Stimulated activated CD8-positive, alpha-beta memory T cell treated with anti-CD3 and anti-CD28 coated beads, Interleukin-4, amount 100 ng/mL, for 48 hours (primary cell): ENCODE results near the gene CD27.
"Not testable (repeated sequence)": the region's sequence is repeated elsewhere in the genome, so short reads cannot be mapped to it uniquely, and the experiment has no call there.

ENCODE experiments used
- DNase-seq: peaks from one replicate; pipeline ENCODE4 v3.0.0-alpha.2; 2020

The CD27 gene

GRCh38 chr12:6489449-6489848, 44.7 kb downstream of the CD27 start:
- no peak for DNase-seq

GRCh38 chr12:6490673-6491072, 45.9 kb downstream of the CD27 start:
- DNase-seq, result not testable (repeated sequence)

- DNase-seq, result peak; percentile 99
These were observed 48.2 kb downstream of the CD27 start, which contains the start of gene MRPL51 for GRCh38 chr12:6492838-6493496. Gene MRPL51 (minus strand): TSS chr12:6493262. CDS start chr12:6493136, 126 bp downstream.

DNA sequence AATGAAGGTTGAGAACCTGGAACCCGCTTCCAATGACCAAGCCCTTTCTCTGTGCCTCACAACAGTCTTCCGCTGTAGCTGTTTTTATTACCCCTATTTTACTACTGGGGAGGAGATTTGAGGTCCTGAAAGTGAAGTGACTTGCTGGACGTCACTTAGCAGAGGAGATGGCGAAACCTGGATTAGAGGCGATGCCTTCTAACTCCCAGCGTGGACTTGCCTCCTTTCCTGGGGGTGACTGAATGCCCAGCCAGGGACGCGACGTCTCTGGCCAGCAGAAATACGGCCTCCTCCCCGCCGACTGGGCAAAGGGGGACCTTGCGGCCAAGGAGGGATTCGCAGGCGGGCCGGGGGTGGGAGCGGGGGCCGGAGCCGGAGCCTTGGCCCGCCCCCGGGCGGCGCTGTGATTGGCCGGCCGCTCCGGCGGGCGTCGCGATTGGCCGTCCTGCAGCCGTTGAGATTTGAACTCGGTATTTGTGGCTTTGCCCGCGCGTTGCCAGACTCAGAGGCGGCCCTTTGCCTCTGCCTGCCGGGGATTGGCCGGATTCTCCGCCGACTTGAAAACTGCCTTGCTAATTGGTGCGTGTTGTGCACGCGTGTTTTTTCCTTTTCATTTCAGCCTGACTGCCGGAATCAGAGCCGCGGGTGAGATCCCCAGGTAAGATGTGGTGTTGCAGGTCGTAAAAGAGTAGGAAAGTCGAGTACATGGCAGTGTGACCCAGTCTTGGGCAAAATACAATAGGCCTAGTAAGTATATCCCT, 48.9 kb downstream of the CD27 start, which contains the start of gene NCAPD2:
TSS of gene NCAPD2 (plus strand) at position 606 of the 761 bp plus-strand sequence. CDS start 997 bp downstream, outside the sequence.
- DNase-seq, result peak; percentile 95

DNA sequence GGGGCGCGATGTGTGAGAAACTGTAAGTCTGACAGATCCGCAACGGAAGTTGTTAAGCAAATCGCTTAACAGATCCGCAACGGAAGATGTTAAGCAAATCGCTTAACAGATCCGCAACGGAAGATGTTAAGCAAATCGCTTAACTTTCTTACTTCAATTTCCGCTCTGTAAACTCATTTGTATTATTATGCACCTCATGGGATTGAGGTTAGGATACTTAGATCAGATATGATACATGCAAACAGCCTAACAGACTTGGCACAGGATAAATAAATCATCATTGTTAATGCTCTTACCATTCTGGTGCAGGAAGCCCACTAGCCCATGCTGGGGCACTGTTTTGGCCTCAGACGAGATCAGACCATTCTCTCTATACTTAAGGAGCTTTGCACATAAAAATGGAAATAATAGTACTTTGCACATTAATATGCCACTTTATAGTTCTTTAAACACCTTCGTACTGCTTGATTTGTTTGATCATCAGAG, 49.5 kb downstream of the CD27 start:
- peak; percentile 35 for DNase-seq

DNA sequence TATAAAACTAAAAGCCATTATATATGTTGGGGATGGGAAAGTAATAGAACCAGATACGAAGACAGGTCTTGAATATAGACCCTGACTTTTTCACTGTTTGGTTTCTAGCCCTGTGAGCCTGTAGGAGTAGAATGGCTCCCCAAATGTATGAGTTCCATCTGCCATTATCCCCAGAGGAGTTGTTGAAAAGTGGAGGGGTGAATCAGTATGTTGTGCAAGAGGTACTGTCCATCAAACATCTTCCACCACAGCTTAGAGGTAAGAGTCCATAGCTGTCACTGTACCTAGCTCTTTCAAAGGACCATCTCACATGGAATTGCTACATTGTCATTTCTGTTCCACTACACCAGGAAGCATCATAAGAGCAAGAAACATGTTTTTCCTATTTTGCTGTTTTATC, 50.2 kb downstream of the CD27 start:
- DNase-seq, result no peak

DNA sequence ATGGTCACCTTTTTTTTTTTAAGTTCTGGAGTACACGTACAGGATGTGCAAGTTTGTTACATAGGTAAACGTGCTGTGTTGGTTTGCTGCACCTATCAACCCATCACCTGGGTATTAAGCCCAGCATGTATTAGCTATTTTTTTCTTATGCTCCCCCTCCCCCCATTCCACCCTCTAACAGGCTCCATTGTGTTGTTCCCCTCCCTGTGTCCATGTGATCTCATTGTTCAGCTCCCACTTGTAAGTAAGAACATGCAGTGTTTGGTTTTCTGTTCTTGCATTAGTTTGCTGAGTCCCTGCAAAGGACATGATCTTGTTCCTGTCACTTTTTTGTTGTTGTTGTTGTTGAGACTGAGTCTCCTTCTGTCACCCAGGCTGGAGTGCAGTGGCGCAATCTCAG, 52.5 kb downstream of the CD27 start:
- not testable (repeated sequence) for DNase-seq

DNA sequence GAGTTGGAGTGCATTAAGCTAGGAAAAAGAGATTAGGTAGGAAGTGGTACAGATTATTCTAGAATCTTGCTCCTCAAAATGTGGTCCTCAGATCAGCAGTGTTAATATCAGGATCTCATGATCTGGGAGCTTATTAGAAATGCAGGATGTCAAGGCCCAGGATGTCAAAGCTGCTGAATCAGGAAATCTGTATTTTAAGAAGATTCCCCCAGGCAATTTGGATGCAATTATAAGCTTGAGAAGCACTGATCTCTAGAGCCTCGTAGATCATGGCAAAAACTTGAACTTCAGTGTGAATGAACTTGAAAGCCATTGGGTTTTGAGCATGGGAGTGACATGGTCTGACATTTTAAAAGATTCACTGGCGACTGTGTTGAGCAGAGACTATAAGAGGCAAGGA, 55.7 kb downstream of the CD27 start:
- DNase-seq, result no peak
